HCT116 (cell line): Measurements from ENCODE around the gene C17orf67. TPM values are rescaled to one million over a fixed set of nuclear protein-coding genes. Genes with fewer than 3 reads are reported as not detected.

Source experiments
- ATAC-seq: fragments of 200-7000 bp; cut with Tn5 transposase; 2 replicates; pipeline ENCODE4 v1.9.1; 2020; ENCODE audit warnings: mild to moderate bottlenecking, moderate library complexity
- BruUV-seq: library from RNA; stranded (reverse); fragments of 400-500 nt; replicated peaks from 2 replicates; lab custom pipeline; 2021; lab: Mats Ljungman, UMichigan
- CTCF ChIA-PET: fragments of 300-600 bp; sonication (Branson Sonifier 250); formaldehyde crosslinking; loops from one replicate; lab custom pipeline; 2021; ENCODE audit warnings: antibody characterized with exemption; lab: Charles Lee
- POLR2A ChIA-PET: fragments of 300-600, 350-600 bp; sonication (Branson Sonifier 250); formaldehyde crosslinking; loops from one replicate; lab custom pipeline; 2021; ENCODE audit warnings: antibody characterized with exemption; lab: Charles Lee
- RAD21 ChIA-PET, 2 experiments: fragments of 300-600 bp; sonication (Branson Sonifier 250); formaldehyde crosslinking; loops; one replicate each; lab custom pipeline; 2023; ENCODE audit warnings: low total read pairs in 2 of 2; ENCODE audit not compliant: uncharacterized antibody in 2 of 2, unreplicated experiment in 2 of 2, low non-redundant PET in 1 of 2; lab: Charles Lee
- DNase-seq: peaks from one replicate; pipeline ENCODE4 v3.0.0-alpha.2; 2010; ENCODE audit warnings: low read depth, low spot score
- H2AFZ ChIP-seq: fragments of 200-600 bp; shearing (Covaris generic), sonication (generic); 2 replicates; pipeline ENCODE4 v1.6.1; 2017; ENCODE audit warnings: low read depth, mixed run types, mixed read lengths, antibody characterized with exemption, low read length; ENCODE audit not compliant: poor library complexity, severe bottlenecking
- H3K27ac ChIP-seq: 2 replicates; pipeline ENCODE4 v1.5.1; 2012; ENCODE audit warnings: low read depth, low read length
- H3K27me3 ChIP-seq: fragments of 200-600 bp; sonication (generic); 2 replicates; pipeline ENCODE4 v1.6.1; 2016; ENCODE audit warnings: mixed run types, low read length, mixed read lengths; ENCODE audit not compliant: insufficient read depth
- H3K36me3 ChIP-seq, 2 experiments: fragments of 200-500 bp in 1 of 2; fragments of 200-600 bp in 1 of 2; sonication (Bioruptor generic) in 1 of 2; sonication (generic) in 1 of 2; 2 replicates each; pipeline versions ENCODE4 v1.5.1 to v1.6.1; 2014 to 2016; ENCODE audit warnings: low read length in 2 of 2, inconsistent platforms in 1 of 2, mixed read lengths in 1 of 2, mixed run types in 1 of 2; ENCODE audit not compliant: insufficient read depth in 2 of 2, control insufficient read depth in 1 of 2
- H3K4me1 ChIP-seq, 2 experiments: fragments of 200-600 bp in 1 of 2; sonication (generic) in 1 of 2; 2 replicates each; pipeline versions ENCODE4 v1.5.1 to v1.6.1; 2012 to 2017; ENCODE audit warnings: low read length in 2 of 2, inconsistent platforms in 1 of 2, mild to moderate bottlenecking in 1 of 2, mixed read lengths in 1 of 2, mixed run types in 1 of 2, moderate library complexity in 1 of 2; ENCODE audit not compliant: insufficient read depth in 2 of 2, control insufficient read depth in 1 of 2
- H3K4me2 ChIP-seq: fragments of 200-600 bp; sonication (generic); 2 replicates; pipeline ENCODE4 v1.6.1; 2017; ENCODE audit warnings: mixed run types, low read length, mixed read lengths
- H3K4me3 ChIP-seq, 2 experiments: fragments of 200-600 bp in 1 of 2; sonication (generic) in 1 of 2; replicated peaks in 1 of 2; 2 replicates each; pipeline ENCODE4 v1.5.1; 2011 to 2016; ENCODE audit warnings: low read length in 2 of 2, control low read depth in 1 of 2, low read depth in 1 of 2, mild to moderate bottlenecking in 1 of 2, mixed read lengths in 1 of 2, mixed run types in 1 of 2
- H3K79me2 ChIP-seq: fragments of 200-600 bp; sonication (generic); 2 replicates; pipeline ENCODE4 v1.6.1; 2017; ENCODE audit warnings: mild to moderate bottlenecking, mixed run types, low read length, moderate library complexity, mixed read lengths; ENCODE audit not compliant: insufficient read depth
- H3K9ac ChIP-seq: fragments of 200-600 bp; sonication (generic); 2 replicates; pipeline ENCODE4 v1.6.1; 2016; ENCODE audit warnings: low read length, mixed read lengths
- H3K9me2 ChIP-seq: fragments of 200-600 bp; sonication (generic), shearing (Covaris generic); 2 replicates; pipeline ENCODE4 v1.6.1; 2017; ENCODE audit warnings: mixed run types, mild to moderate bottlenecking, moderate library complexity; ENCODE audit not compliant: insufficient read depth
- H3K9me3 ChIP-seq, 2 experiments: fragments of 200-500 bp in 1 of 2; fragments of 200-600 bp in 1 of 2; sonication (Bioruptor generic) in 1 of 2; sonication (generic) in 1 of 2; 2 replicates each; pipeline ENCODE4 v1.6.1; 2014 to 2017; ENCODE audit warnings: low read length in 2 of 2, mixed read lengths in 2 of 2, inconsistent platforms in 1 of 2, low read depth in 1 of 2, mild to moderate bottlenecking in 1 of 2, mixed run types in 1 of 2, moderate library complexity in 1 of 2; ENCODE audit not compliant: control insufficient read depth in 1 of 2, insufficient read depth in 1 of 2
- H4K20me1 ChIP-seq: fragments of 200-600 bp; sonication (generic), shearing (Covaris generic); 2 replicates; pipeline ENCODE4 v1.6.1; 2017; ENCODE audit warnings: mixed run types, mild to moderate bottlenecking, moderate library complexity; ENCODE audit not compliant: insufficient read depth
- CBX3 ChIP-seq: IDR thresholded peaks from 2 replicates; pipeline ENCODE4 v1.6.1; 2012; ENCODE audit warnings: low read depth
- CEBPB ChIP-seq: IDR thresholded peaks from 2 replicates; pipeline ENCODE4 v1.6.1; 2012; ENCODE audit warnings: low read depth
- EGR1 ChIP-seq: IDR thresholded peaks from 2 replicates; pipeline ENCODE4 v1.6.1; 2012; ENCODE audit warnings: low read depth
- EZH2 ChIP-seq: fragments of 200-600 bp; sonication (generic); IDR thresholded peaks from 2 replicates; pipeline ENCODE4 v1.6.1; 2017; ENCODE audit warnings: antibody characterized with exemption, mixed run types
- FOSL1 ChIP-seq: IDR thresholded peaks from 2 replicates; pipeline ENCODE4 v1.6.1; 2012; ENCODE audit warnings: low read depth
- JUND ChIP-seq: IDR thresholded peaks from 2 replicates; pipeline ENCODE4 v1.6.1; 2012
- POLR2AphosphoS5 ChIP-seq: IDR thresholded peaks from 2 replicates; pipeline ENCODE4 v1.6.1; 2011; ENCODE audit warnings: mild to moderate bottlenecking, low read depth, low read length, moderate library complexity
- RAD21 ChIP-seq: IDR thresholded peaks from 2 replicates; pipeline ENCODE4 v1.6.1; 2012; ENCODE audit warnings: low read depth, mild to moderate bottlenecking
- SIN3A ChIP-seq: IDR thresholded peaks from 2 replicates; pipeline ENCODE4 v1.6.1; 2012; ENCODE audit warnings: low read depth
- SP1 ChIP-seq: IDR thresholded peaks from 2 replicates; pipeline ENCODE4 v1.6.1; 2012; ENCODE audit warnings: low read depth
- ZFX ChIP-seq: fragments of 450-650 bp; IDR thresholded peaks from 2 replicates; pipeline ENCODE4 v1.6.1; 2017
- intact Hi-C: fragments of 100-400 bp; cut with micrococcal nuclease; formaldehyde crosslinking; loops from 2 replicates; pipeline ENCODE4 v1.10.0; 2022
- total RNA-seq: library from RNA; stranded (reverse); gene quantifications from one replicate; pipeline ENCODE4 v1.2.1, GENCODE V29; 2021; ENCODE audit not compliant: unreplicated experiment
- TF ChIP-seq, protein P1 (sequence below), 3 experiments: fragments of 200-600 bp in 1 of 3; sonication (generic) in 1 of 3; IDR thresholded peaks in 2 of 3; conservative IDR thresholded peaks in 1 of 3; 2 replicates each; pipeline ENCODE4 v1.5.1; 2012 to 2017; ENCODE audit warnings: low read depth in 2 of 3, low read length in 2 of 3, antibody characterized with exemption in 1 of 3, borderline replicate concordance in 1 of 3, control low read depth in 1 of 3, mild to moderate bottlenecking in 1 of 3, mixed read lengths in 1 of 3, mixed run types in 1 of 3, moderate library complexity in 1 of 3; ENCODE audit not compliant: insufficient read depth in 1 of 3
- TF ChIP-seq, protein P2 (sequence below): IDR thresholded peaks from 2 replicates; pipeline ENCODE4 v1.6.1; 2012
- TF ChIP-seq, protein P3 (sequence below): IDR thresholded peaks from 2 replicates; pipeline ENCODE4 v1.6.1; 2012
- TF ChIP-seq, protein P4 (sequence below): IDR thresholded peaks from 2 replicates; pipeline ENCODE4 v1.6.1; 2012; ENCODE audit warnings: low read depth

Gene C17orf67
- total RNA-seq, 1 experiment from 2014 or later = 0.84 TPM

DNA sequence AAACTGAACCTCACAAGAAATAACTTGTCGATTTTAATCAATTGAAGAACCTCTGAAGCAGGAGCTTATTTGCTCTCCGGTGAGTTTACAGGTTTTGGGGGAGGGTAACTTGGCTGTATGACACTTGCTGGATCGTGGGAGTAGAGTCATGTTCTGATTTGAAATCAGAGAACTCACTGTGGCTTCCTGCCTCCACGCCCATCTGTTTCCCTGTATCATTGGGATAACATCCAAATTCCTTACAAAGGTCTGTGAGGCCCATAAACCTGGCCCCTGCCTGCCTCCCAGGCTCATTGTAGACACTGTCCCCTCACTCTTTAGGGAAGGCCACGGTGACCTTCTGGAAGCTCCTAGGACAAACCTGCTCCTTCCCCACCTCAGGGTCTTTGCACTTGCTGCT lies 48.3 kb downstream of the C17orf67 start:
- Histone ChIP-seq H3K36me3 (no peaks in the 10 kb centered on the region), H3K4me3 (no peak overlapping the region), H3K9ac (no peak overlapping the region), H2AFZ (peak overlapping the region; percentile 49), H3K4me1 (peaks cover 29 to 34% of the 10 kb centered on the region in 2 experiments), H3K9me2 (no peaks in the 10 kb centered on the region), H3K9me3 (no peaks in the 10 kb centered on the region), H3K27ac (no peak overlapping the region), H4K20me1 (no peaks in the 10 kb centered on the region), H3K27me3 (no peaks in the 10 kb centered on the region), H3K4me2 (0 out of 2 replicates have a peak overlapping the region, but pooled peaks have one; percentile 0), H3K79me2 (no peaks in the 10 kb centered on the region)
- BruUV-seq = no TSS peak
- ChIA-PET RAD21 (no interaction called here), POLR2A (interaction anchor here (0.6 to 2.7 kb wide), 7 partner anchors 18 to 308 kb away, joined by 3 to 20 read pairs (median 3); partner anchors contain the start of gene TRIM25), CTCF (interaction anchor here (1.3 kb wide), 1 partner anchor 286 kb away, joined by 5 read pairs; no protein-coding TSS in a partner anchor)
- ATAC-seq (no peak), DNase-seq (no peak)
- intact Hi-C loops = loop anchor here (10.0 kb wide), 1 partner anchor 1031 kb away; the partner anchor contains the start of gene PCTP
- TF ChIP-seq SP1 (0 out of 2 replicates have a peak, but pooled peaks have one; percentile 29), JUND (no peak), POLR2AphosphoS5 (peak; percentile 26; the same call in 1 of the 2 replicates)

DNA sequence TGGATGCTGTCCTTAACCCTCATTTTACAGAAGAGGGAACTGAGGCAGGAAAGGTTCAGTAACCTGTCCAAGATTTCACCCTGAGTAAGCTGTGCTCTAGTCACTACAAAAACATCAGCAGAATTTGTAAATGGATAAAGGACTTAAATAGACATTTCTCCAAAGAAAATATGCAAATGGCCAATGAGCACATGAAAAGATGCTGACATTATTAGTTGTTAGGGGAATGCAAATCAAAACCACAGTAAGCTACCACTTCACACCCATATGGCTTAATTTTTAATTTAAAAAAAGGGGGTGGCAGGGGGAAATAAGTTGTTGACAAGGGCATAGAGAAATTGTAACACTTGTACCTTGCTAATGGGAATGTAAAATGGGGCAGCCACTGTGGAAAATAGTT lies 51.4 kb downstream of the C17orf67 start:
- no peak overlapping the region for H3K4me3 ChIP-seq
- no peaks in the 10 kb centered on the region for H3K36me3 ChIP-seq
- ChIA-PET CTCF (interaction anchor here (1.2 kb wide), 1 partner anchor 67 kb away, joined by 3 read pairs; no protein-coding TSS in a partner anchor), RAD21 (no interaction called here), POLR2A (no interaction called here)
- ATAC-seq (no peak), DNase-seq (no peak)
- H3K9ac ChIP-seq = no peak overlapping the region
- BruUV-seq = no TSS peak
- H3K9me3 ChIP-seq = no peaks in the 10 kb centered on the region
- peaks cover 30 to 38% of the 10 kb centered on the region in 2 experiments for H3K4me1 ChIP-seq
- no peak overlapping the region for H3K4me2 ChIP-seq
- no peak overlapping the region for H2AFZ ChIP-seq
- no peak overlapping the region for H3K27ac ChIP-seq
- peaks cover 5% of the 10 kb centered on the region; the same call in 1 of the 2 replicates for H3K27me3 ChIP-seq
- H4K20me1 ChIP-seq = no peaks in the 10 kb centered on the region
- H3K79me2 ChIP-seq = no peaks in the 10 kb centered on the region
- intact Hi-C loops = loop anchor here (5.0 to 10.0 kb wide), 2 partner anchors 85 to 1028 kb away; partner anchors contain the start of gene PCTP
- H3K9me2 ChIP-seq = no peaks in the 10 kb centered on the region
- no peak for TF ChIP-seq JUND
- TF ChIP-seq, protein P1, sequence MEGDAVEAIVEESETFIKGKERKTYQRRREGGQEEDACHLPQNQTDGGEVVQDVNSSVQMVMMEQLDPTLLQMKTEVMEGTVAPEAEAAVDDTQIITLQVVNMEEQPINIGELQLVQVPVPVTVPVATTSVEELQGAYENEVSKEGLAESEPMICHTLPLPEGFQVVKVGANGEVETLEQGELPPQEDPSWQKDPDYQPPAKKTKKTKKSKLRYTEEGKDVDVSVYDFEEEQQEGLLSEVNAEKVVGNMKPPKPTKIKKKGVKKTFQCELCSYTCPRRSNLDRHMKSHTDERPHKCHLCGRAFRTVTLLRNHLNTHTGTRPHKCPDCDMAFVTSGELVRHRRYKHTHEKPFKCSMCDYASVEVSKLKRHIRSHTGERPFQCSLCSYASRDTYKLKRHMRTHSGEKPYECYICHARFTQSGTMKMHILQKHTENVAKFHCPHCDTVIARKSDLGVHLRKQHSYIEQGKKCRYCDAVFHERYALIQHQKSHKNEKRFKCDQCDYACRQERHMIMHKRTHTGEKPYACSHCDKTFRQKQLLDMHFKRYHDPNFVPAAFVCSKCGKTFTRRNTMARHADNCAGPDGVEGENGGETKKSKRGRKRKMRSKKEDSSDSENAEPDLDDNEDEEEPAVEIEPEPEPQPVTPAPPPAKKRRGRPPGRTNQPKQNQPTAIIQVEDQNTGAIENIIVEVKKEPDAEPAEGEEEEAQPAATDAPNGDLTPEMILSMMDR (IDR thresholded peaks at IDR 0.05 in 2 of 3, conservative IDR thresholded peaks at IDR 0.05 in 1 of 3; ENCODE audit: borderline replicate concordance in 1 of 3, insufficient read depth in 1 of 3, low read depth in 2 of 3, low read length in 2 of 3) = no peak
- TF ChIP-seq EGR1 = no peak
- TF ChIP-seq, protein P2, sequence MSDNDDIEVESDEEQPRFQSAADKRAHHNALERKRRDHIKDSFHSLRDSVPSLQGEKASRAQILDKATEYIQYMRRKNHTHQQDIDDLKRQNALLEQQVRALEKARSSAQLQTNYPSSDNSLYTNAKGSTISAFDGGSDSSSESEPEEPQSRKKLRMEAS = no peak
- TF ChIP-seq, protein P3, sequence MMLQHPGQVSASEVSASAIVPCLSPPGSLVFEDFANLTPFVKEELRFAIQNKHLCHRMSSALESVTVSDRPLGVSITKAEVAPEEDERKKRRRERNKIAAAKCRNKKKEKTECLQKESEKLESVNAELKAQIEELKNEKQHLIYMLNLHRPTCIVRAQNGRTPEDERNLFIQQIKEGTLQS = no peak
- TF ChIP-seq CBX3 = no peak
- TF ChIP-seq CEBPB = no peak
- no peak for TF ChIP-seq ZFX
- TF ChIP-seq SIN3A = no peak
- no peak for TF ChIP-seq RAD21
- no peak for TF ChIP-seq FOSL1
- TF ChIP-seq, protein P4, sequence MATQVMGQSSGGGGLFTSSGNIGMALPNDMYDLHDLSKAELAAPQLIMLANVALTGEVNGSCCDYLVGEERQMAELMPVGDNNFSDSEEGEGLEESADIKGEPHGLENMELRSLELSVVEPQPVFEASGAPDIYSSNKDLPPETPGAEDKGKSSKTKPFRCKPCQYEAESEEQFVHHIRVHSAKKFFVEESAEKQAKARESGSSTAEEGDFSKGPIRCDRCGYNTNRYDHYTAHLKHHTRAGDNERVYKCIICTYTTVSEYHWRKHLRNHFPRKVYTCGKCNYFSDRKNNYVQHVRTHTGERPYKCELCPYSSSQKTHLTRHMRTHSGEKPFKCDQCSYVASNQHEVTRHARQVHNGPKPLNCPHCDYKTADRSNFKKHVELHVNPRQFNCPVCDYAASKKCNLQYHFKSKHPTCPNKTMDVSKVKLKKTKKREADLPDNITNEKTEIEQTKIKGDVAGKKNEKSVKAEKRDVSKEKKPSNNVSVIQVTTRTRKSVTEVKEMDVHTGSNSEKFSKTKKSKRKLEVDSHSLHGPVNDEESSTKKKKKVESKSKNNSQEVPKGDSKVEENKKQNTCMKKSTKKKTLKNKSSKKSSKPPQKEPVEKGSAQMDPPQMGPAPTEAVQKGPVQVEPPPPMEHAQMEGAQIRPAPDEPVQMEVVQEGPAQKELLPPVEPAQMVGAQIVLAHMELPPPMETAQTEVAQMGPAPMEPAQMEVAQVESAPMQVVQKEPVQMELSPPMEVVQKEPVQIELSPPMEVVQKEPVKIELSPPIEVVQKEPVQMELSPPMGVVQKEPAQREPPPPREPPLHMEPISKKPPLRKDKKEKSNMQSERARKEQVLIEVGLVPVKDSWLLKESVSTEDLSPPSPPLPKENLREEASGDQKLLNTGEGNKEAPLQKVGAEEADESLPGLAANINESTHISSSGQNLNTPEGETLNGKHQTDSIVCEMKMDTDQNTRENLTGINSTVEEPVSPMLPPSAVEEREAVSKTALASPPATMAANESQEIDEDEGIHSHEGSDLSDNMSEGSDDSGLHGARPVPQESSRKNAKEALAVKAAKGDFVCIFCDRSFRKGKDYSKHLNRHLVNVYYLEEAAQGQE = no peak
- no peak for TF ChIP-seq SP1
- TF ChIP-seq EZH2 = no peak
